ENCODE results near the gene FNDC3B. TPM values are rescaled to one million over a fixed set of nuclear protein-coding genes. Genes with fewer than 3 reads are reported as not detected.

FNDC3B gene
- total RNA-seq, 2 experiments from 2014 or later: 9.2 to 13.5 TPM

GRCh38 chr3:172060234-172060633, 20.9 kb downstream of the FNDC3B start:
- peaks cover 29% of the 10 kb centered on the region for H3K4me1 Mint-ChIP-seq (ENCODE audit: low read depth)

GRCh38 chr3:172061724-172062184, 22.4 kb downstream of the FNDC3B start:
- CTCF ChIA-PET: no interaction called here
- H3K27ac Mint-ChIP-seq: no peak overlapping the region
- peaks cover 33% of the 10 kb centered on the region for H3K4me1 Mint-ChIP-seq (ENCODE audit: low read depth)
- H3K4me3 Mint-ChIP-seq: no peak overlapping the region
- no peaks in the 10 kb centered on the region for H3K27me3 Mint-ChIP-seq (ENCODE audit: low read depth)
- H3K36me3 Mint-ChIP-seq (ENCODE audit: low read depth): peaks cover 3% of the 10 kb centered on the region
- H3K9me3 Mint-ChIP-seq: no peaks in the 10 kb centered on the region
- intact Hi-C loops (cut with micrococcal nuclease): no loop called here
- DNase-seq: no peak

More at GRCh38 chr3:172060234-172060633, 20.9 kb downstream of the FNDC3B start:
- Mint-ChIP-seq H3K27me3 (ENCODE audit: low read depth) (no peaks in the 10 kb centered on the region), H3K36me3 (ENCODE audit: low read depth) (peaks cover 4% of the 10 kb centered on the region), H3K27ac (no peak overlapping the region), H3K4me3 (no peak overlapping the region), H3K9me3 (no peaks in the 10 kb centered on the region)
- intact Hi-C loops (cut with micrococcal nuclease): no loop called here
- CTCF ChIA-PET: no interaction called here
- DNase-seq: no peak

GRCh38 chr3:172062761-172063160, 23.4 kb downstream of the FNDC3B start:
- H3K4me1 Mint-ChIP-seq (ENCODE audit: low read depth): peaks cover 34% of the 10 kb centered on the region
- peaks cover 3% of the 10 kb centered on the region for H3K36me3 Mint-ChIP-seq (ENCODE audit: low read depth)
- CTCF ChIA-PET: no interaction called here
- no peaks in the 10 kb centered on the region for H3K27me3 Mint-ChIP-seq (ENCODE audit: low read depth)
- intact Hi-C loops (cut with micrococcal nuclease): no loop called here
- H3K4me3 Mint-ChIP-seq: no peak overlapping the region
- no peak for DNase-seq
- no peak overlapping the region for H3K27ac Mint-ChIP-seq
- H3K9me3 Mint-ChIP-seq: no peaks in the 10 kb centered on the region

GRCh38 chr3:172063456-172064432, 24.4 kb downstream of the FNDC3B start:
- H3K4me1 Mint-ChIP-seq (ENCODE audit: low read depth): peaks cover 36% of the 10 kb centered on the region
- CTCF ChIA-PET: no interaction called here
- H3K4me3 Mint-ChIP-seq: no peak overlapping the region
- H3K9me3 Mint-ChIP-seq: no peaks in the 10 kb centered on the region
- peaks cover 3% of the 10 kb centered on the region for H3K36me3 Mint-ChIP-seq (ENCODE audit: low read depth)
- no peaks in the 10 kb centered on the region for H3K27me3 Mint-ChIP-seq (ENCODE audit: low read depth)
- H3K27ac Mint-ChIP-seq: no peak overlapping the region
- intact Hi-C loops (cut with micrococcal nuclease): no loop called here
- no peak for DNase-seq

- DNase-seq: no peak
- intact Hi-C loops (cut with micrococcal nuclease): no loop called here
- Mint-ChIP-seq H3K36me3 (ENCODE audit: low read depth) (peaks cover 3% of the 10 kb centered on the region), H3K27ac (no peak overlapping the region), H3K4me1 (ENCODE audit: low read depth) (peaks cover 36% of the 10 kb centered on the region), H3K9me3 (no peaks in the 10 kb centered on the region), H3K4me3 (no peak overlapping the region), H3K27me3 (ENCODE audit: low read depth) (no peaks in the 10 kb centered on the region)
- CTCF ChIA-PET: interaction anchor here (1.1 kb wide), 1 partner anchor 9 kb away, joined by 5 read pairs; no protein-coding TSS in a partner anchor
Measured at GRCh38 chr3:172065527-172065926, 26.1 kb downstream of the FNDC3B start.

- Mint-ChIP-seq H3K4me3 (no peak overlapping the region), H3K9me3 (no peaks in the 10 kb centered on the region), H3K27me3 (ENCODE audit: low read depth) (no peaks in the 10 kb centered on the region), H3K36me3 (ENCODE audit: low read depth) (peaks cover 3% of the 10 kb centered on the region), H3K4me1 (ENCODE audit: low read depth) (peaks cover 36% of the 10 kb centered on the region), H3K27ac (no peak overlapping the region)
- intact Hi-C loops (cut with micrococcal nuclease): loop anchor here (2.0 kb wide), 2 partner anchors 19 to 41 kb away; no protein-coding TSS in a partner anchor
- DNase-seq: no peak
- CTCF ChIA-PET: interaction anchor here (1.1 kb wide), 1 partner anchor 8 kb away, joined by 5 read pairs; no protein-coding TSS in a partner anchor
Measured at GRCh38 chr3:172065967-172066762, 26.8 kb downstream of the FNDC3B start.

- CTCF ChIA-PET: no interaction called here
- DNase-seq: no peak
- H3K9me3 Mint-ChIP-seq: no peaks in the 10 kb centered on the region
- peaks cover 30% of the 10 kb centered on the region for H3K4me1 Mint-ChIP-seq (ENCODE audit: low read depth)
- intact Hi-C loops (cut with micrococcal nuclease): loop anchor here (2.0 kb wide), 2 partner anchors 20 to 40 kb away; no protein-coding TSS in a partner anchor
- no peak overlapping the region for H3K4me3 Mint-ChIP-seq
- peaks cover 3% of the 10 kb centered on the region for H3K36me3 Mint-ChIP-seq (ENCODE audit: low read depth)
- no peaks in the 10 kb centered on the region for H3K27me3 Mint-ChIP-seq (ENCODE audit: low read depth)
- no peak overlapping the region for H3K27ac Mint-ChIP-seq
Measured at GRCh38 chr3:172066880-172067796, 27.8 kb downstream of the FNDC3B start.

GRCh38 chr3:172067837-172068440, 28.6 kb downstream of the FNDC3B start:
- Mint-ChIP-seq H3K9me3 (no peaks in the 10 kb centered on the region), H3K27ac (no peak overlapping the region), H3K4me1 (ENCODE audit: low read depth) (peaks cover 30% of the 10 kb centered on the region), H3K4me3 (no peak overlapping the region), H3K36me3 (ENCODE audit: low read depth) (peaks cover 3% of the 10 kb centered on the region), H3K27me3 (ENCODE audit: low read depth) (no peaks in the 10 kb centered on the region)
- CTCF ChIA-PET: no interaction called here
- intact Hi-C loops (cut with micrococcal nuclease): loop anchor here (2.0 kb wide), 2 partner anchors 21 to 39 kb away; no protein-coding TSS in a partner anchor
- no peak for DNase-seq

GRCh38 chr3:172068977-172069376, 29.6 kb downstream of the FNDC3B start:
- no peaks in the 10 kb centered on the region for H3K27me3 Mint-ChIP-seq (ENCODE audit: low read depth)
- H3K4me3 Mint-ChIP-seq: no peak overlapping the region
- intact Hi-C loops (cut with micrococcal nuclease): no loop called here
- H3K4me1 Mint-ChIP-seq (ENCODE audit: low read depth): peaks cover 33% of the 10 kb centered on the region
- no peak overlapping the region for H3K27ac Mint-ChIP-seq
- peaks cover 3% of the 10 kb centered on the region for H3K36me3 Mint-ChIP-seq (ENCODE audit: low read depth)
- DNase-seq: no peak
- CTCF ChIA-PET: interaction anchor here (0.7 kb wide), 1 partner anchor 62 kb away, joined by 3 read pairs; no protein-coding TSS in a partner anchor
- H3K9me3 Mint-ChIP-seq: no peaks in the 10 kb centered on the region

GRCh38 chr3:172069478-172069877, 30.1 kb downstream of the FNDC3B start:
- CTCF ChIA-PET: interaction anchor here (0.7 kb wide), 1 partner anchor 62 kb away, joined by 3 read pairs; no protein-coding TSS in a partner anchor
- intact Hi-C loops (cut with micrococcal nuclease): no loop called here
- Mint-ChIP-seq H3K27me3 (ENCODE audit: low read depth) (no peaks in the 10 kb centered on the region), H3K4me3 (no peak overlapping the region), H3K36me3 (ENCODE audit: low read depth) (peaks cover 1% of the 10 kb centered on the region), H3K9me3 (no peaks in the 10 kb centered on the region), H3K4me1 (ENCODE audit: low read depth) (peaks cover 33% of the 10 kb centered on the region), H3K27ac (no peak overlapping the region)
- DNase-seq: no peak

GRCh38 chr3:172070269-172070668, 30.9 kb downstream of the FNDC3B start:
- intact Hi-C loops (cut with micrococcal nuclease): no loop called here
- DNase-seq: no peak
- Mint-ChIP-seq H3K27ac (no peak overlapping the region), H3K36me3 (ENCODE audit: low read depth) (no peaks in the 10 kb centered on the region), H3K9me3 (no peaks in the 10 kb centered on the region), H3K27me3 (ENCODE audit: low read depth) (no peaks in the 10 kb centered on the region), H3K4me3 (no peak overlapping the region), H3K4me1 (ENCODE audit: low read depth) (peaks cover 33% of the 10 kb centered on the region)
- CTCF ChIA-PET: no interaction called here
